ENCODE results near the gene G6PC3.

G6PC3 gene

DNA sequence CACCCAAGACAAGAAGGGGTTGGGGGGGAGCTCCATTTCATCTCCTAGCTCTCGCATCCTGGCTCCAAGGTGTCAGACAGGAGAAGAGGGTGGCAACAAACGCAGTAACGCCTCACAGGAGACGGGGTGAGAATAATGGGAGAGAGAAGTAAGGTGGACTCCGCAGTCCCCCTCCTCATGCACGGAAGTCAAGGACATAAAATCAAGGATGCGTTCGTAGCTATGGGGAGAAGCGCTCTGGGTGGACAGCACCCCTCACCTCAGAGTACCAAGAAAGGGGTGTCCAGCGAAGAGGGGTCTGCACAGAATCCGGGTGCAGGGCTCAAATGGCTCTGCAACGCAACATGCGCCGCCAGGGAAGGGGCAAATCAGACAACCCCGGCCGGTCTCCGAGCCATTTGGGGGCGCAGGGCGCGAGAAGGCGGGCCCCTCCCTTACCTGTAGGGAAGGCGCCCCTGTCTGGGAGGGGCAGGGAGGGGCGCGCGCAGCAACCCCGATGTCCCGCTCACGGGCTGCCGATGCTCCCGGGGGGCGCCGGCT lies 52.4 kb downstream of the G6PC3 start:
- H3K4me3 ChIP-seq (ENCODE audit: low read depth, low read length): peak overlapping the region; percentile 84
- no peak for TF ChIP-seq CTCF (IDR thresholded peaks at IDR 0.05; ENCODE audit: low read depth, low read length)

- peak within 1 kb of the TSS; percentile 84 for H3K4me3 ChIP-seq (ENCODE audit: low read depth, low read length)
- peak; percentile 59 for TF ChIP-seq CTCF (IDR thresholded peaks at IDR 0.05; ENCODE audit: low read depth, low read length)
These were observed 53.0 kb downstream of the G6PC3 start, which contains the start of gene HDAC5 for GRCh38 chr17:44123356-44124117. HDAC5 (minus strand) TSS chr17:44123641; CDS start chr17:44117515, 6,126 bp downstream.

GRCh38 chr17:44124118-44124438 lies 53.5 kb downstream of the G6PC3 start:
- TF ChIP-seq CTCF (IDR thresholded peaks at IDR 0.05; ENCODE audit: low read depth, low read length): no peak
- peak overlapping the region; percentile 64 for H3K4me3 ChIP-seq (ENCODE audit: low read depth, low read length)

Data from WI38 (cell line).